ENCODE measurements around the gene ID2.

The ID2 gene

GRCh38 chr2:8648441-8649213 lies 33.2 kb upstream of the ID2 start:
- no peak for DNase-seq (ENCODE audit: low spot score)

GRCh38 chr2:8649718-8650117 lies 32.1 kb upstream of the ID2 start:
- no peak for DNase-seq (ENCODE audit: low spot score)

GRCh38 chr2:8650256-8650655 lies 31.6 kb upstream of the ID2 start:
- DNase-seq (ENCODE audit: low spot score), result no peak

DNA sequence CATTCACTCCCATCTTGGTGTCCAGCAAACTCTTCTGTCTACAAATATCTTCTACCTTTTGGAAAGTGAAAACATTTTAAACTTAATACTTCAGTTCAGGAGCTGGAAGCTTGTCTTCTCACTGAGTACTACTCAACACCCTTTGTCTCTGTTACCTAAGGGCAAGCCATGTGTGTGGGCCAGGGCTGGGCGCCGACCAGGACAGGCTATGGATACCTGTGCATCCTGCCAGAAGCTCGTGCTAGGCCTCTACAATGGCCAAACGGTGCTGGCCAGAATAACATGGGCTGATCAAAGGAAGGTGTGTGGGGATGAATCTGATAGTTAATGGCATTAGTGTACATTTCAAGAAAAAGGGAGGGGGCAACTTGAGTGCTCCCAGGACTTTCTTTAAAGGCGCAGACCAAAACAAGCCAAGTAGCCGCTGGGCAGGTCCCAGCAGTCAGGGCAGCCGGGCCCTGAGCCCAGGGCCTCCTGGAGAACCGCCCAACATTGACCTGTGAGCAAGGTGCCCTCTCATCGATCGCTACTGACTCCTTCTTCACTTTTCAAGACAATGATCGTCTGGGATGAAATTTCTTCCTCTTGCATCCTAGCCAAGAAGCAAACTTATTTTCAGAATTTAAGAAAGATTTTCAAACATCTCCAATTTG lies 29.0 kb upstream of the ID2 start:
- DNase-seq (ENCODE audit: low spot score), result no peak

GRCh38 chr2:8653485-8653884 lies 28.4 kb upstream of the ID2 start:
- DNase-seq (ENCODE audit: low spot score), result no peak

DNA sequence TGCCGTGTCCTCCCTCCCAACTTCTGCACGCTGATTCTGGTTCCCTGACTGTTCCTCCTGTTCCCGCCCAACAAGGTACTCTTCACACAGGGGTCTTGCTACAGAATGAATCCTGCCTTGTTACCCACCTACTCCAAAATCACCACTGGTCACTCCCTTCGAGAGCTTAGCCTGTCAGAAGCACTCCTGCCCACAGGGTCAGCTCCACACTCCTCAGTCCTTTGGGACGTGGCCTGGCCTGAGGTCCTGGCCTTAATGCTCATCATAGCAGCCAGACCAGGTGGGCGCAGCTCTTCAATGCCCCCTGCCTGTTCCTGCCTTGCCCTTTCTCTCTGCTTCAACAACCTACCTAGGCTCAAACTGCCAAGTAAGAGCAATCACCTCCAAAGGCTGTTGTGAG lies 27.8 kb upstream of the ID2 start:
- DNase-seq (ENCODE audit: low spot score), result no peak

GRCh38 chr2:8654483-8654882 lies 27.4 kb upstream of the ID2 start:
- no peak for DNase-seq (ENCODE audit: low spot score)

DNA sequence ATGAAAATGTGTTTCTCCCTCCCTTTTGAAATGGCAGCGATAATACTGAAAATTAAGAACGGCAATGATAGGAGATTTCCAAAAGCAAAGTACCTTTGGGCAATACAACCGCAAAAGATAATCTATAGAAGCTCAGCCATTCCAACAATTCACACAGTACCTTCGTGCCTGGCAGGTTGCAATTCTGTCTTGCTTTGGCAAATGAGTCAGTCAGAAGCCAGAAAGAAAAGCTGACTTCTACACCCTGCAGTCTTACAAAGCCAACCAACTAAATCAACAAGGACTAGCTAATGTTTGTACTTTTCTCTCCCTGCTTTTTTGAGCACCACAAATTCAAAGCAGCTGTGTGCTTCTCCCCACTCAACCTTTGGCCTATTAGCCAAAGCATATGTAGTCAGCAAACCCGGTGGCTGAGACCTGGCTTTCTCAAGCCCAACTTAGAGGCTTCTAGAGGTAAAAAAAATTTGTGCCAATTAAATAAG lies 25.7 kb upstream of the ID2 start:
- DNase-seq (ENCODE audit: low spot score), result no peak

GRCh38 chr2:8656811-8657210 lies 25.0 kb upstream of the ID2 start:
- no peak for DNase-seq (ENCODE audit: low spot score)

GRCh38 chr2:8657423-8658062 lies 24.3 kb upstream of the ID2 start:
- no peak for DNase-seq (ENCODE audit: low spot score)

DNA sequence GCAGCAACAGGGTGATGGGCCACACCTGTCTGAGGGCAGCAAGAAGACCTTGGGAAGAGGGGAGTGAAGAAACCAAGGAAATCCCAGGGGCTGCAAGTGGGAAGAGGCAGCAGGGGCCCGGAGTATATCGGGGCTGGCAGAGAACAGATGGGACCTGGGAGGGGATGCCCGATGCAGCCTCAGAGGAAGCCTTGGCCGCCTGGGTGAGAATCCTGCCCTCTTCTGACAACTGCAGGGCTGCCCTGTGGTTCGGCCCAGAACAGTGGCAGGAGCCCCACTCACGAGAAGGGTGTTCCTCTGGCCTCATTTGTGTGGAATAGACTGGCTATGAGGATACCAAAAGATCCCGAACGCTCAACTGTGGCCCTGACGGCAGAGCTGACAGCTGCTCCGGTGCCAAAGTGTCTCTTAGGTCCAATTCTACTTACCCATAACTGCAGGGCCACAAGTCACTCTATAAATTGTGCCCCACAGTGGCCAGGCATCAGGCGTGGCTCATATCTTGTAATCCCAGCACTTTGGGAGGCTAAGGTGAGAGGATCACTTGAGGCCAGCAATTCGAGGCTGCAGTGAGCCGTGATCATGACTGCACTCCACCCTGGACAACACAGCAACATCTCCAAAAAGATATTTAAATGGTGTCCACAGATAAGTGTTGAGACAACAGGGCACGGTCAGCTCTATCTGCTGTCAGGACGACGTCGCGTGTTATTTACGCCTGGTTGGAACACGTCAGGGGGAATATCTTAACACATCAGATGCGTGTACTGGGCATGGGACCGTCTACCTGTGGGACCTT lies 23.6 kb upstream of the ID2 start:
- no peak for DNase-seq (ENCODE audit: low spot score)

DNA sequence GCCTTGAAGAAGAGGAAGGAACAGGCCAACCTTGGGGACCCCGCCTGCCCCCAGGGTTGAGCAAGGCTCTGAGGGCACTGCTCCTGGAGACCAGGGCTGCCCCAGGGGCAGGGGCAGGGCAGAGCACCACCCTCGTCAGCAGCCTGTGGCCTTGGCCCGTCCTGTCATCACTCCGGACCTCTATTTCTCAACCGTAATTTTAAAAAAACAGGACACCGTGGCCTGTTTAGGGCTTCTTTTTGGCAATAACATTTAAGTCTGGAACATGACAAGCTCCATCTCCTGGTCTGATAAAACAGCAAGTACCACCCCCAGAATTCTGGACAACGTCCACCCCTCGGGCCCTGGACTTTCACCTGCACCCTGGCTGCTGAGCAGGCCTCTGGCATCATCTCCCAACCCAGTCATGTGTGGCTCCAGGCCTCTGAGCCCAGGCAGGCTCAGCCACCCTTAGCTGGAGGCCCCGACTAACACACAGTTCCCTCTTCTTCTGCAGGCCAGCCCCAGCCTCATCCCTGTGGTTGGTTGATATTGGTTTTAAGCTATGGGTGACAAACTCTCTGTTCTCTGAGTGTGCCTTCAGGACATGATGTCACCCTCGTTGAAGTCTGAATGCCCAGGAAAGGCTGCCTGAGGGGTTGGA lies 22.6 kb upstream of the ID2 start:
- no peak for DNase-seq (ENCODE audit: low spot score)

DNA sequence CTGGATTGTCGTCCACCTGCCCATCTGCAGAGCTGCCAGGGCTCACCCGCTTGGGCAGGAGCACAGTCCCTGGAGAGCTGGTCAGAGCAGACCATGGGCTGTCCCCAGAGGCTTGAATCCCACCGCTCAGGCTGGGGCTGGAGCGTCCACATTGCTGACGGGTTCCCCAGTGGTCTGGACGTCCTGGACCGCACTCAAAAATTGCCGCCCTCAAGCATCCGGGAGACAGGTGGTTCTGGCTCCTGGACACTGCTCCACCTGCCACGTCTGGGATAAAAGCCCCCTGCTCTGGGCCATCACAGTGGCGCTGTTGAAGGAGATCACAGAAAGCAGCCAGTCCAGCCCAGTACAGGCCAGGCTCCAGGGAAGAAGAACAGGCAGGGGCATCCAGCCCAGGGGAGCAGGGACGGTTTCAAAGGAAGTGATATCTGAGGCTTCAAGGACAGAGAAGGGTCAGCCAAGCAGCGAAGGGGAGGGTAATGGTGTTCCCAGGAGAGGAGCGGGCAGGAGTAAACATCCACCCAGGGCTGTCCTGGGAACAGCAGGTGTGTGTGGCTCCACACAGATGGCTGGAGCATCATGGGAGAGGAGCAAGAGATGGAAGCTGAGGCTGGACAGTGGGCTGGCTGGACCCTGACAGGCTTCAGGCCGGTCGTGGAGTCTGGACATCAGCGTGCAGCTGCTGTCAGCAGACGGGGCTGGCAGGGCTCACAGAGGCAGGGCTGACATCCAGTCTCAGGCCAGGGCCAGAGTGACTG lies 21.9 kb upstream of the ID2 start:
- DNase-seq (ENCODE audit: low spot score), result no peak

GRCh38 chr2:8661235-8661634 lies 20.6 kb upstream of the ID2 start:
- DNase-seq (ENCODE audit: low spot score), result no peak

- DNase-seq (ENCODE audit: low spot score), result no peak
Measured at GRCh38 chr2:8661736-8662135, 20.1 kb upstream of the ID2 start.

- no peak for DNase-seq (ENCODE audit: low spot score)
Measured at GRCh38 chr2:8662239-8662879, 19.5 kb upstream of the ID2 start.

DNA sequence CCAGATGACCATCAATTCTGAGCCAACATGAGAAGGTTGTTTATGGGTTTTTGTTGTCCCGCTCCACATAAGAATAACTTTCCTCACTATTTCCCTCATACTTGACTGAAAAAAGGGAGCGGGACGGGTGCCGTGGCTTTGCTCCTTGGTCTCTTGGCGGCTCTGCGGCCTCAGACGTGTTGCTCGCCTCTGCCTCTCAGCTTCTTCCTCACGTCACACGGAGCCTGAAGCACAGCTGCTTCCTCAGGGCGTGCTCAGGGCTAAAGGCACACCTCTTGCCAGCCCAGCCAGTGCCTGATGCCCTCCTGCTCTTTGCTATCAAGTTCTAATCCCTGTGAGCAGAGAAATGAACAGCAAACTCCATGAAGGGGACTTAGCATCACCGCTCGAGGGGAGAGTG lies 17.9 kb upstream of the ID2 start:
- DNase-seq (ENCODE audit: low spot score), result no peak

GRCh38 chr2:8666581-8666980 lies 15.3 kb upstream of the ID2 start:
- DNase-seq (ENCODE audit: low spot score), result no peak

DNA sequence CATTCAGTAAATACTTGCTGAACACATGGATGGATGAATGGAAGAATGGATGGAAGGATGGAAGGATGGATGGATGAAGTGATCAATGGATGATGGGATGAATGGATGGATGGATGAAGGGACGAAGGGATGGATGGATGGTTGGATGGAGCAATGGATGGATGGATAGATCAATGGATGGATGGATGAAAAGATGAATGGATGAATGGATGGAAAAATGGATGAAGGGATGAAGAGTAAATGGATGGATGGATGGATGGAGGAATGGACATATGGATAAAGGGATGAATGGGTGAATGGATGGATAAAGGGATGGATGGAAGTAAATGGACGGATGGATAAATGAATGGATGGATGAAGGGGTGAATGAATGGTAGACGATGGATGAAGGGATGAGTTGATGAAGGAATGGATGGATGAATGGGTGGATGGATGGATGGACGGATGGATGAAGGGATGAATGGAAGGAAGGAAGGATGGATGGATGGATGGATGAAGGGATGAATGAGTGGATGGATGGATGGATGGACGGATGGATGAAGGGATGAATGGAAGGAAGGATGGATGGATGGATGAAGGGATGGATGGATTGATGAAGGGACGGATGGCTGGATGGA lies 13.9 kb upstream of the ID2 start:
- DNase-seq (ENCODE audit: low spot score), result no peak

- no peak for DNase-seq (ENCODE audit: low spot score)
Measured at GRCh38 chr2:8669157-8669817, 12.6 kb upstream of the ID2 start.

Measured in D341Med (cell line).